ENCODE measurements around the gene PINK1. TPM values are rescaled to one million over a fixed set of nuclear protein-coding genes. Genes with fewer than 3 reads are reported as not detected.
"Not testable (repeated sequence)": the region's sequence is repeated elsewhere in the genome, so short reads cannot be mapped to it uniquely, and the experiment has no call there.

Gene PINK1
- polyA plus RNA-seq, 4 donors = 35.1 to 120 (median 60.6) TPM

DNA sequence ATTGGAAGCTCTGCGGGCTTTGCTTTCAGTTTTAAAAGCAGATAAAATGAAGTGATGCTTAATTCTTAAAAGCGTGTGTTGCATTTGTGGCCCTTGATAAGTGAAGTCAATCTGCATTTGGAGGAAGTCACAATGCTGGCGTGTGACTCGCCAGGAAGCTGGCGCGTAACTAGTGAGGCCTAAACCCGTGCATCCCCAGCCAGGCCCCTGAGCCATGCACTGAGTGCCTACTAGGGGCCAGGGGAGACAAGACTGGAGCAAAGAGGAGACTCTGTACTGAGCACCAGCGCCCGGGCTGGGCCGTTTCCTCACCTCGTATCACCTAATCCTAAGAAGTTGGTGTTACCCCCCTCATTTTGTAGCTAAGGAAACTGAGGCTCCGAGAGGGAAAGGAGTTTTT is 32.5 kb downstream of the PINK1 start:
- Histone ChIP-seq H3K4me3 (ENCODE audit: low read depth in 1 of 3, low read length in 3 of 3) (no peak overlapping the region), H3K9me3 (ENCODE audit: control insufficient read depth in 2 of 2, insufficient read depth in 1 of 2, low read depth in 1 of 2, low read length in 1 of 2) (no peaks in the 10 kb centered on the region), H3K4me1 (ENCODE audit: control insufficient read depth in 3 of 3, insufficient read depth in 2 of 3, low read depth in 1 of 3, low read length in 2 of 3) (peaks cover 0 to 6% (median 4%) of the 10 kb centered on the region in 3 donors), H3K27me3 (ENCODE audit: control insufficient read depth in 3 of 3, insufficient read depth in 3 of 3, low read length in 3 of 3) (no peaks in the 10 kb centered on the region), H3K27ac (ENCODE audit: low read depth in 1 of 3, low read length in 2 of 3) (peak overlapping the region in 1 of 3 donors; percentile 27), H3K36me3 (ENCODE audit: control insufficient read depth in 3 of 3, insufficient read depth in 2 of 3, low read depth in 1 of 3, low read length in 3 of 3) (no peaks in the 10 kb centered on the region)
- FAIRE-seq (no peak), DNase-seq (peak in 1 of 2 donors; percentile 16)
- WGBS, 3 donors = 32 to 64% (median 39%) methylated on average over 12 of the region's 12 CpGs

DNA sequence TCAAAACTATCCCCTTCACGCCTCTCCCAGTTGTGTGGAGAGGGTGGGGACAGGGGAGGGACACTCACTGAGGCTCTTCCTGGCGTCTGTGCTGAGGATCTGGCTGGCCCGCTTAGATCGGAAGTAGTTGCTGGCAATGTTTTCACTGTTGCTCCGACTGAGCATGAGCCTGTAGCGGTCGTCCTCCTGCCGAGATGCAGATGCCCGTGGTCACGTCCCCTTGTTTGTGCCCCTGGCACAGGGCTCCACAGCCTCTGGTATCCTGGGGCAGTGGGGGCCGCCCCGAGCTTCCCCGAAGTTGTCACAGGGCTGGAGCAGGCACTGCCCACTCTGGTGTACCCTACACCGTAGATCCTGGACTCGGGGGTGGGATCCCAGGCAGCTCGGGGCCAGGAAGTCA is 32.9 kb downstream of the PINK1 start:
- WGBS, 3 donors = 77 to 81% (median 81%) methylated on average over 15 to 16 of the region's 16 CpGs
- FAIRE-seq = no peak
- peak overlapping the region in 1 of 3 donors; percentile 27 for H3K27ac ChIP-seq (ENCODE audit: low read depth in 1 of 3, low read length in 2 of 3)

DNA sequence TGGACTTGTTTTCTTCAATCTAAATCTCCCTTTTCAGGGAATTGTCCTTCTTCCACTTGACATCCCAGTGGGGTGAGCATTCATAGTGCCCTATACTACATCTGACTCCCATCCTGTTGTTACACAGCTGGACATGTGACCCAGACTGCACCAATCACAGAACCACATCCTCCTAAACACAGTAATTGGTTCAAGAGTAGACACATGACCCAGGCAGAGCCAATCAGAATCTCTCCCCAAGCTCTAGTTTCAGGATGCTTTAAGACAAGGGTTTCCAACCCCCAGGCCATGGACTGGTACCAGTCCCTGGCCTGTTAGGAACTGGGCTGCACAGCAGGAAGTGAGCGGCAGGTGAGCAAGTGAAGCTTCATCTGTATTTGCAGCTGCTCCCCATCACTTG is 33.5 kb downstream of the PINK1 start:
- no peaks in the 10 kb centered on the region for H3K36me3 ChIP-seq (ENCODE audit: control insufficient read depth in 3 of 3, insufficient read depth in 2 of 3, low read depth in 1 of 3, low read length in 3 of 3)
- WGBS, 3 donors = 91 to 100% (median 95%) methylated on average over 1 of the region's 1 CpG
- no peak overlapping the region for H3K4me3 ChIP-seq (ENCODE audit: low read depth in 1 of 3, low read length in 3 of 3)
- peaks cover 0 to 6% (median 4%) of the 10 kb centered on the region in 3 donors for H3K4me1 ChIP-seq (ENCODE audit: control insufficient read depth in 3 of 3, insufficient read depth in 2 of 3, low read depth in 1 of 3, low read length in 2 of 3)
- no peak overlapping the region for H3K27ac ChIP-seq (ENCODE audit: low read depth in 1 of 3, low read length in 2 of 3)
- H3K27me3 ChIP-seq (ENCODE audit: control insufficient read depth in 3 of 3, insufficient read depth in 3 of 3, low read length in 3 of 3) = no peaks in the 10 kb centered on the region
- no peak for FAIRE-seq
- H3K9me3 ChIP-seq (ENCODE audit: control insufficient read depth in 2 of 2, insufficient read depth in 1 of 2, low read depth in 1 of 2, low read length in 1 of 2) = no peaks in the 10 kb centered on the region
- DNase-seq = peak in 1 of 2 donors; percentile 5

More for the DNA sequence above, 32.9 kb downstream of the PINK1 start:
- Histone ChIP-seq H3K4me3 (ENCODE audit: low read depth in 1 of 3, low read length in 3 of 3) (no peak overlapping the region), H3K27me3 (ENCODE audit: control insufficient read depth in 3 of 3, insufficient read depth in 3 of 3, low read length in 3 of 3) (no peaks in the 10 kb centered on the region), H3K36me3 (ENCODE audit: control insufficient read depth in 3 of 3, insufficient read depth in 2 of 3, low read depth in 1 of 3, low read length in 3 of 3) (no peaks in the 10 kb centered on the region), H3K9me3 (ENCODE audit: control insufficient read depth in 2 of 2, insufficient read depth in 1 of 2, low read depth in 1 of 2, low read length in 1 of 2) (no peaks in the 10 kb centered on the region), H3K4me1 (ENCODE audit: control insufficient read depth in 3 of 3, insufficient read depth in 2 of 3, low read depth in 1 of 3, low read length in 2 of 3) (peaks cover 0 to 6% (median 4%) of the 10 kb centered on the region in 3 donors)
- no peak for DNase-seq

DNA sequence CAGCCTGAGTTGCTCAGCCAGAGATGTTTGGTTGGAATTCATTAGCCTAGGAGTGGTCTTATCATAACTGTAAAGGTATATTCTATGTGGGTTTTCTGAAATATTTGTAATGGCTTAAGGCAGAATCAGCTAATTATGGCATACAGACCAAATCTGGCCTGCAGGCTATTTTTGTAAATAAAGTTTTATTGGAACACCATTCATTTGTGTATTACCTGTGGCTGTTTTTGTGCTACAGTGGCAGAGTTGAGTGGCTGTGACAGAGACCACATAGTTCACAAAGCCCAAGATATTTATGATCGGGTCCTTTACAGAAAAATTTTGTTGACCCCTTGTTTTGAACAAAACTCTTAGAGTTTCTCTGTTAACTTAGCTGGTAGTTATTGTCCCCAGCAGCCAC is 35.3 kb downstream of the PINK1 start:
- DNase-seq = no peak
- Histone ChIP-seq H3K27me3 (ENCODE audit: control insufficient read depth in 3 of 3, insufficient read depth in 3 of 3, low read length in 3 of 3) (no peaks in the 10 kb centered on the region), H3K4me3 (ENCODE audit: low read depth in 1 of 3, low read length in 3 of 3) (no peak overlapping the region), H3K4me1 (ENCODE audit: control insufficient read depth in 3 of 3, insufficient read depth in 2 of 3, low read depth in 1 of 3, low read length in 2 of 3) (no peaks in the 10 kb centered on the region), H3K9me3 (ENCODE audit: control insufficient read depth in 2 of 2, insufficient read depth in 1 of 2, low read depth in 1 of 2, low read length in 1 of 2) (no peaks in the 10 kb centered on the region), H3K36me3 (ENCODE audit: control insufficient read depth in 3 of 3, insufficient read depth in 2 of 3, low read depth in 1 of 3, low read length in 3 of 3) (no peaks in the 10 kb centered on the region), H3K27ac (ENCODE audit: low read depth in 1 of 3, low read length in 2 of 3) (no peak overlapping the region)
- FAIRE-seq = no peak
- WGBS, 3 donors = 88 to 98% (median 92%) methylated on average over 1 of the region's 1 CpG

DNA sequence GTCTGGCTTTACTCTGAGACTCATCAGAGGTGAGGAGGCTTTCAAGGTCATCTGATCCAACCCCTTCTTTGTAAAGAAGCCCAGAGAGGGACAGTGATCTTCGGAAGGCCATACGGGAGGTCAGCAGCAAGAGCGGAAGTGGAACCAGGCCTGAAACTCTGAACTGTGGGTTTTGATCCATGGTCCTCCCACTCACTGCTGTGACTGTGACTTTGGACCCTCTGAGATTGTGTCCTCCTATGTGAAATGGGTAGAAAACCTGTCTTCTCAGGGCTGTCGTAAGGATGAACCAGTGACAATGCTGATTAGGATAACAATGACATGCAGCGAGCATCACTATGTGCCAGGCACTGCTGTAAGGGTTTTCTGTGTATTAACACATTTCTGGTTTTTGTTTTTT is 37.7 kb downstream of the PINK1 start:
- H3K27ac ChIP-seq (ENCODE audit: low read depth in 1 of 3, low read length in 2 of 3) = no peak overlapping the region
- 91 to 97% (median 93%) methylated on average over 5 of the region's 5 CpGs for WGBS, 3 donors

DNA sequence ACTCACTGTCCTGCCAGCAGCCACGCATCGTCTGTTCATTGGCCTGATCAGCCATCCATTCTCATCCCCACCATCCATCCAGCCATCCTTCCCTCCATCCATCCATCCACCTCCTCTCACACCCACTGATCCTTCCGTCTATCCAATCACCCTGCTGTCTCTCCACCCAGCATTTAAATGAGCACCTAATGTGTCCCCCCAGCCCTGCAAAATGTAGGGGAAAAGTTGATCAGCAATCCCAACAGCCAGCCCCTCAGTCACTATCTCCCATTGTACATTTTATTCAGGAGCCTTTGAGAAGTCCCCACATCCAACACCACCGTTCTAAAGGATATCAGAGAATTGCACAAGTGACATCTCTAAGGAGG is 39.0 kb downstream of the PINK1 start:
- no peaks in the 10 kb centered on the region for H3K9me3 ChIP-seq (ENCODE audit: control insufficient read depth in 2 of 2, insufficient read depth in 1 of 2, low read depth in 1 of 2, low read length in 1 of 2)
- H3K36me3 ChIP-seq (ENCODE audit: control insufficient read depth in 3 of 3, insufficient read depth in 2 of 3, low read depth in 1 of 3, low read length in 3 of 3) = no peaks in the 10 kb centered on the region
- no peaks in the 10 kb centered on the region for H3K27me3 ChIP-seq (ENCODE audit: control insufficient read depth in 3 of 3, insufficient read depth in 3 of 3, low read length in 3 of 3)
- WGBS, 3 donors = 79 to 90% (median 86%) methylated on average over 4 of the region's 4 CpGs
- no peak overlapping the region for H3K27ac ChIP-seq (ENCODE audit: low read depth in 1 of 3, low read length in 2 of 3)
- DNase-seq (no peak), FAIRE-seq (no peak)
- no peak overlapping the region for H3K4me3 ChIP-seq (ENCODE audit: low read depth in 1 of 3, low read length in 3 of 3)
- no peaks in the 10 kb centered on the region for H3K4me1 ChIP-seq (ENCODE audit: control insufficient read depth in 3 of 3, insufficient read depth in 2 of 3, low read depth in 1 of 3, low read length in 2 of 3)

More for the DNA sequence above, 37.7 kb downstream of the PINK1 start:
- Histone ChIP-seq H3K4me1 (ENCODE audit: control insufficient read depth in 3 of 3, insufficient read depth in 2 of 3, low read depth in 1 of 3, low read length in 2 of 3) (no peaks in the 10 kb centered on the region), H3K27me3 (ENCODE audit: control insufficient read depth in 3 of 3, insufficient read depth in 3 of 3, low read length in 3 of 3) (no peaks in the 10 kb centered on the region), H3K9me3 (ENCODE audit: control insufficient read depth in 2 of 2, insufficient read depth in 1 of 2, low read depth in 1 of 2, low read length in 1 of 2) (no peaks in the 10 kb centered on the region), H3K4me3 (ENCODE audit: low read depth in 1 of 3, low read length in 3 of 3) (no peak overlapping the region), H3K36me3 (ENCODE audit: control insufficient read depth in 3 of 3, insufficient read depth in 2 of 3, low read depth in 1 of 3, low read length in 3 of 3) (no peaks in the 10 kb centered on the region)
- FAIRE-seq (no peak), DNase-seq (no peak)

DNA sequence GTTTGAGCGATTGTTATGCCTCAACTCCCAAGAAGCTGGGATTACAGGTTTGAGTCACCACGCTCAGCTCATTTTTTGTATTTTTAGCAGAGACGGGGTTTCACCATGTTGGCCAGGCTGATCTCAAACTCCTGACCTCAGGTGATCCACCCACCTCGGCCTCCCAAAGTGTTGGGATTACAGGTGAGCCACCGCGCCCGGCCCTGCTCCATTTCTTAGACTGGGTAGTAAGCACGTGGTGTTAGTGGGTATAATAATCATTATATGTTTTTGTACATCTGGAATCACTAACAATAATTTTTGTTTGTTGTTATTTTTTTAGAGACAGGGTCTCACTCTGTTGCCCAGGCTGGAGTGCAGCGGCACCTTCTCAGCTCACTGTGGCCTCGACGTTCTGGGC is 40.4 kb downstream of the PINK1 start:
- not testable (repeated sequence) for FAIRE-seq
- WGBS, 3 donors = 85 to 88% (median 86%) methylated on average over 11 of the region's 11 CpGs

DNA sequence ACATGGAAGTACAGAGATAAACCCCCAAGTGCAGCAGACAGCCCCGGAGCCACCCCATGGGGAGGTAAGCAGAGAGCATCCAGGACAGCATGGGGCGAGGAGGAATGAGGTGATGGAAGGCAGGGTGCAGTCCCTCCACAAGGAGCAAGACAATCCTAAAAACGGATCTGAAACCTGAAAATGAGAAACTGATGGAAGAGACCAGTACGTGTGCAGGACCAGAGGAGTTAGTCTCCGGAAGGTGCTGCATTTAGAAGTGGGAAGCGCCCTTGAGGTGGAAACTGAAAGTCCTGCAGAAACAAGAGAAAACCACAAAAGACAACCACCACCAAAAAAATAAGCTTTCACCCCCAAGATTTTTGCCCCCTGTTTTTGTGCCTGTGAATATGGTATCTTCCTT is 45.3 kb downstream of the PINK1 start:
- FAIRE-seq (no peak), DNase-seq (no peak)
- Histone ChIP-seq H3K36me3 (ENCODE audit: control insufficient read depth in 3 of 3, insufficient read depth in 2 of 3, low read depth in 1 of 3, low read length in 3 of 3) (no peaks in the 10 kb centered on the region), H3K4me3 (ENCODE audit: low read depth in 1 of 3, low read length in 3 of 3) (no peak overlapping the region), H3K27me3 (ENCODE audit: control insufficient read depth in 3 of 3, insufficient read depth in 3 of 3, low read length in 3 of 3) (no peaks in the 10 kb centered on the region), H3K9me3 (ENCODE audit: control insufficient read depth in 2 of 2, insufficient read depth in 1 of 2, low read depth in 1 of 2, low read length in 1 of 2) (no peaks in the 10 kb centered on the region), H3K27ac (ENCODE audit: low read depth in 1 of 3, low read length in 2 of 3) (no peak overlapping the region), H3K4me1 (ENCODE audit: control insufficient read depth in 3 of 3, insufficient read depth in 2 of 3, low read depth in 1 of 3, low read length in 2 of 3) (peaks cover 0 to 2% (median 0%) of the 10 kb centered on the region in 3 donors)
- WGBS, 3 donors = 67 to 86% (median 75%) methylated on average over 6 of the region's 6 CpGs

More for the DNA sequence above, 40.4 kb downstream of the PINK1 start:
- not testable (repeated sequence) for H3K4me3 ChIP-seq (ENCODE audit: low read depth in 1 of 3, low read length in 3 of 3); DNase-seq; H3K4me1 ChIP-seq (ENCODE audit: control insufficient read depth in 3 of 3, insufficient read depth in 2 of 3, low read depth in 1 of 3, low read length in 2 of 3); H3K27ac ChIP-seq (ENCODE audit: low read depth in 1 of 3, low read length in 2 of 3); H3K9me3 ChIP-seq (ENCODE audit: control insufficient read depth in 2 of 2, insufficient read depth in 1 of 2, low read depth in 1 of 2, low read length in 1 of 2); H3K27me3 ChIP-seq (ENCODE audit: control insufficient read depth in 3 of 3, insufficient read depth in 3 of 3, low read length in 3 of 3); H3K36me3 ChIP-seq (ENCODE audit: control insufficient read depth in 3 of 3, insufficient read depth in 2 of 3, low read depth in 1 of 3, low read length in 3 of 3)

DNA sequence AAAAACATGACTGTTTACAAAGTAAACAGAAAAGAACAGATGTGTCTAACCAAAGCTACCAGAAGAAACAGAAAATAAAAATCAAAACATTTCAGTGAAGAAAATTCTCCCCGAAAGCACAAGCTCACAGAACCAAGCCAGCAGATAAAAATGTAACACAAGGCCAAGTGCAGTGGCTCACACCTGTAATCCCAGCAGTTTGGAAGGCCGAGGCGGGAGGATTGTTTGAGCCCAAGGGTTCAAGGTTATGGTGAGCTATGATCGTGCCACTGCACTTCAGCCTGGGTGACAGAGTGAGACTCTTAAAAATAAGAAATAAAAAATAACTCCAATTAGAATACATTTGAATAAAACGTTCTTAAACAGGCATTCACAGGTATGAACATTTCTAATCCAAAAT is 47.0 kb downstream of the PINK1 start:
- peaks cover 0 to 2% (median 0%) of the 10 kb centered on the region in 3 donors for H3K4me1 ChIP-seq (ENCODE audit: control insufficient read depth in 3 of 3, insufficient read depth in 2 of 3, low read depth in 1 of 3, low read length in 2 of 3)
- H3K9me3 ChIP-seq (ENCODE audit: control insufficient read depth in 2 of 2, insufficient read depth in 1 of 2, low read depth in 1 of 2, low read length in 1 of 2) = no peaks in the 10 kb centered on the region
- H3K36me3 ChIP-seq (ENCODE audit: control insufficient read depth in 3 of 3, insufficient read depth in 2 of 3, low read depth in 1 of 3, low read length in 3 of 3) = no peaks in the 10 kb centered on the region
- H3K27ac ChIP-seq (ENCODE audit: low read depth in 1 of 3, low read length in 2 of 3) = no peak overlapping the region
- FAIRE-seq = no peak
- WGBS, 3 donors = 59 to 79% (median 65%) methylated on average over 5 of the region's 5 CpGs
- no peaks in the 10 kb centered on the region for H3K27me3 ChIP-seq (ENCODE audit: control insufficient read depth in 3 of 3, insufficient read depth in 3 of 3, low read length in 3 of 3)
- no peak for DNase-seq
- no peak overlapping the region for H3K4me3 ChIP-seq (ENCODE audit: low read depth in 1 of 3, low read length in 3 of 3)
